HepG2 (cell line): Measurements from ENCODE around the gene ACTN3. TPM values are rescaled to one million over a fixed set of nuclear protein-coding genes. Genes with fewer than 3 reads are reported as not detected.

Experiments used
- ELF4 ChIP-seq: sonication (generic); formaldehyde crosslinking; IDR thresholded peaks from 2 replicates; pipeline ENCODE4 v1.5.0; 2020; ENCODE audit warnings: missing genetic modification reagents, mild to moderate bottlenecking, moderate library complexity, borderline replicate concordance
- EP300 ChIP-seq, 3 experiments: sonication (generic) in 1 of 3; formaldehyde crosslinking in 1 of 3; IDR thresholded peaks; 2 replicates each; pipeline versions ENCODE4 v1.5.1 to v1.6.1; 2011 to 2020; ENCODE audit warnings: low read depth in 2 of 3, low read length in 2 of 3, borderline replicate concordance in 1 of 3, improper control_type of control experiment in 1 of 3, mild to moderate bottlenecking in 1 of 3, missing genetic modification reagents in 1 of 3, moderate library complexity in 1 of 3
- ERF ChIP-seq: IDR thresholded peaks from 2 replicates; pipeline ENCODE4 v1.6.1; 2018; ENCODE audit warnings: missing biosample characterization, missing genetic modification reagents
- FOXC1 ChIP-seq: sonication (generic); formaldehyde crosslinking; IDR thresholded peaks from 2 replicates; pipeline ENCODE4 v1.8.0; 2022; ENCODE audit warnings: mild to moderate bottlenecking, missing genetic modification reagents, borderline replicate concordance
- FOXJ3 ChIP-seq: sonication (generic); formaldehyde crosslinking; IDR thresholded peaks from 2 replicates; pipeline ENCODE4 v1.4.0; 2020; ENCODE audit warnings: missing genetic modification reagents, mild to moderate bottlenecking, borderline replicate concordance
- GABPB1 ChIP-seq: IDR thresholded peaks from 2 replicates; pipeline ENCODE4 v1.6.1; 2016; ENCODE audit warnings: mild to moderate bottlenecking, missing genetic modification reagents, moderate library complexity, missing compliant biosample characterization
- GATA4 ChIP-seq: sonication (generic); IDR thresholded peaks from 2 replicates; pipeline ENCODE4 v1.6.1; 2016; ENCODE audit warnings: antibody characterized with exemption, low read depth, borderline replicate concordance
- HNF1A ChIP-seq, 2 experiments: sonication (generic) in 1 of 2; formaldehyde crosslinking in 1 of 2; IDR thresholded peaks; 2 replicates each; pipeline versions ENCODE4 v1.4.0 to v1.6.1; 2016 to 2020; ENCODE audit warnings: borderline replicate concordance in 1 of 2, low read depth in 1 of 2, mild to moderate bottlenecking in 1 of 2, missing genetic modification reagents in 1 of 2
- KLF6 ChIP-seq: IDR thresholded peaks from 2 replicates; pipeline ENCODE4 v1.8.0; 2016; ENCODE audit warnings: missing biosample characterization, missing genetic modification reagents
- NKX3-1 ChIP-seq: sonication (generic); formaldehyde crosslinking; IDR thresholded peaks from 2 replicates; pipeline ENCODE4 v1.5.0; 2020; ENCODE audit warnings: missing genetic modification reagents
- POLR2AphosphoS5 ChIP-seq: IDR thresholded peaks from 2 replicates; pipeline ENCODE4 v1.6.1; 2012; ENCODE audit warnings: low read depth, low read length
- REST ChIP-seq, 2 experiments: IDR thresholded peaks; 2 replicates each; pipeline ENCODE4 v1.6.1; 2011 to 2012; ENCODE audit warnings: low read length in 2 of 2, borderline replicate concordance in 1 of 2, low read depth in 1 of 2, mild to moderate bottlenecking in 1 of 2, moderate library complexity in 1 of 2
- THAP8 ChIP-seq: sonication (generic); formaldehyde crosslinking; IDR thresholded peaks from 2 replicates; pipeline ENCODE4 v1.5.1; 2020; ENCODE audit warnings: missing genetic modification reagents, mild to moderate bottlenecking, borderline replicate concordance
- THRA ChIP-seq: sonication (generic); formaldehyde crosslinking; IDR thresholded peaks from 2 replicates; pipeline ENCODE4 v1.4.0; 2020; ENCODE audit warnings: missing genetic modification reagents, borderline replicate concordance
- ZNF484 ChIP-seq: sonication (generic); formaldehyde crosslinking; IDR thresholded peaks from 2 replicates; pipeline ENCODE4 v1.5.1; 2020; ENCODE audit warnings: mild to moderate bottlenecking, low read depth, missing genetic modification reagents, borderline replicate concordance
- ZNF580 ChIP-seq: IDR thresholded peaks from 2 replicates; pipeline ENCODE4 v1.6.1; 2016; ENCODE audit warnings: low read depth, borderline replicate concordance
- ZNF777 ChIP-seq: sonication (generic); formaldehyde crosslinking; IDR thresholded peaks from 2 replicates; pipeline ENCODE4 v1.4.0; 2020; ENCODE audit warnings: missing genetic modification reagents
- polyA plus RNA-seq, 8 experiments: library from polyadenylated mRNA; depleted of rRNA in 3 of 8; stranded (reverse) in 7 of 8; unstranded in 1 of 8; fragments of >200 nt; fragmentation: Illumina TruSeq in 4 of 8; extraction: Trizol in 4 of 8; gene quantifications; 2 replicates each; pipeline versions ENCODE4 v1.2.1 to v1.2.3, GENCODE V29; 2011 to 2016; ENCODE audit warnings: low read depth in 4 of 8, missing spikeins in 1 of 8, mixed read lengths in 1 of 8; ENCODE audit not compliant: insufficient read depth in 1 of 8
- total RNA-seq, 5 experiments: library from RNA; depleted of rRNA; stranded (reverse); fragments of >200 nt; fragmentation: Illumina TruSeq; extraction: Trizol; gene quantifications; 2 replicates each; pipeline ENCODE4 v1.2.3, GENCODE V29; 2016; ENCODE audit warnings: low read depth in 1 of 5

The ACTN3 gene
- total and polyA plus RNA-seq, 2 of the 13 experiments (the other 11 are each of a cell fraction or from before 2014, with no cell fraction given): 0.04 to 0.09 TPM

GRCh38 chr11:66607126-66607834 is 60.6 kb downstream of the ACTN3 start (continued):
- TF ChIP-seq THRA (CRISPR knock-in tag) (no peak), GATA4 (no peak), KLF6 (CRISPR knock-in tag) (no peak), GABPB1 (CRISPR knock-in tag) (no peak), EP300 (IDR thresholded peaks at IDR 0.05; ENCODE audit: low read depth in 2 of 2, low read length in 2 of 2) (peak in 1 of 2 experiments; percentile 54; a peak in 1 of 4 replicates), EP300 (CRISPR knock-in tag; IDR thresholded peaks at IDR 0.05; ENCODE audit: borderline replicate concordance) (no peak), ZNF484 (CRISPR knock-in tag) (no peak), ELF4 (CRISPR knock-in tag) (no peak), NKX3-1 (CRISPR knock-in tag) (no peak), POLR2AphosphoS5 (no peak), THAP8 (CRISPR knock-in tag) (no peak), REST (IDR thresholded peaks at IDR 0.05; ENCODE audit: borderline replicate concordance in 1 of 2, low read depth in 1 of 2, low read length in 2 of 2) (no peak), ZNF580 (peak; percentile 46; the same call in 1 of the 2 replicates), ERF (no peak), FOXJ3 (no peak), ZNF777 (CRISPR knock-in tag) (peak; percentile 34; the same call in 1 of the 2 replicates), FOXC1 (no peak), HNF1A (IDR thresholded peaks at IDR 0.05; ENCODE audit: low read depth) (no peak), HNF1A (CRISPR knock-in tag; IDR thresholded peaks at IDR 0.05; ENCODE audit: borderline replicate concordance) (no peak)
